Measurements from ENCODE around the gene MTERF4. TPM values are rescaled to one million over a fixed set of nuclear protein-coding genes. Genes with fewer than 3 reads are reported as not detected.

Gene MTERF4
- total and polyA plus RNA-seq, 2 of the 13 experiments (the other 11 are each of a cell fraction or from before 2014, with no cell fraction given), result 50.5 to 59.8 TPM

- TF ChIP-seq DZIP1 (CRISPR knock-in tag; IDR thresholded peaks at IDR 0.05) (peak; percentile 96), KLF11 (CRISPR knock-in tag; IDR thresholded peaks at IDR 0.05) (peak; percentile 98), FOXC1 (CRISPR knock-in tag; IDR thresholded peaks at IDR 0.05; ENCODE audit: borderline replicate concordance) (peak; percentile 95; the same call in 1 of the 2 replicates), ZNF652 (CRISPR knock-in tag; IDR thresholded peaks at IDR 0.05; ENCODE audit: borderline replicate concordance, low read depth) (peak; percentile 60), KDM1A (CRISPR knock-in tag; IDR thresholded peaks at IDR 0.05) (no peak), GTF2F1 (IDR thresholded peaks at IDR 0.05; ENCODE audit: low read length) (peak; percentile 72; the same call in 1 of the 2 replicates), SAP130 (CRISPR knock-in tag; IDR thresholded peaks at IDR 0.05; ENCODE audit: low read depth) (peak; percentile 100), ZNF703 (CRISPR knock-in tag; IDR thresholded peaks at IDR 0.05; ENCODE audit: borderline replicate concordance) (peak; percentile 69; the same call in 1 of the 2 replicates), ZNF546 (CRISPR knock-in tag; conservative IDR thresholded peaks at IDR 0.05) (no peak; the same call in 1 of the 2 replicates), ZNF512 (CRISPR knock-in tag; IDR thresholded peaks at IDR 0.05) (peak; percentile 87), KLF12 (CRISPR knock-in tag; IDR thresholded peaks at IDR 0.05; ENCODE audit: borderline replicate concordance) (peak; percentile 97), ELF4 (CRISPR knock-in tag; IDR thresholded peaks at IDR 0.05; ENCODE audit: borderline replicate concordance) (peak; percentile 71; the same call in 1 of the 2 replicates), ZNF354B (CRISPR knock-in tag; IDR thresholded peaks at IDR 0.05) (0 out of 2 replicates have a peak, but pooled peaks have one; percentile 16), ZNF256 (CRISPR knock-in tag; conservative IDR thresholded peaks at IDR 0.05) (peak; percentile 89), ZBTB3 (CRISPR knock-in tag; IDR thresholded peaks at IDR 0.05; ENCODE audit: borderline replicate concordance, low read depth) (no peak), CERS6 (CRISPR knock-in tag; IDR thresholded peaks at IDR 0.05) (0 out of 2 replicates have a peak, but pooled peaks have one; percentile 22), ZNF616 (CRISPR knock-in tag; IDR thresholded peaks at IDR 0.05; ENCODE audit: low read depth) (peak; percentile 96), PCBP1 (IDR thresholded peaks at IDR 0.05; ENCODE audit: borderline replicate concordance, low read depth, low read length) (peak; percentile 86; the same call in 1 of the 2 replicates), SP140L (CRISPR knock-in tag; IDR thresholded peaks at IDR 0.05; ENCODE audit: borderline replicate concordance) (peak; percentile 95; the same call in 1 of the 2 replicates), KLF15 (CRISPR knock-in tag; IDR thresholded peaks at IDR 0.05; ENCODE audit: borderline replicate concordance) (peak; percentile 80; the same call in 1 of the 2 replicates), ZNF441 (CRISPR knock-in tag; IDR thresholded peaks at IDR 0.05; ENCODE audit: borderline replicate concordance) (peak; percentile 92), MYNN (CRISPR knock-in tag; IDR thresholded peaks at IDR 0.05; ENCODE audit: low read depth) (peak; percentile 94; the same call in 1 of the 2 replicates), ZNF431 (CRISPR knock-in tag; IDR thresholded peaks at IDR 0.05; ENCODE audit: borderline replicate concordance, low read depth) (no peak; the same call in 1 of the 2 replicates), ZNF468 (CRISPR knock-in tag; IDR thresholded peaks at IDR 0.05) (peak; percentile 96; the same call in 1 of the 2 replicates)
These were observed at the start of gene MTERF4 (continued) for GRCh38 chr2:241102239-241102803.
